GM12892 (cell line): ENCODE results near the gene TLCD3B.

Source experiments
- POLR2A ChIP-seq: IDR thresholded peaks from 2 replicates; pipeline ENCODE4 v1.6.1; 2011; ENCODE audit warnings: low read depth, low read length, control low read depth
- POLR2AphosphoS5 ChIP-seq: IDR thresholded peaks from 2 replicates; pipeline ENCODE4 v1.6.1; 2011; ENCODE audit warnings: low read depth, low read length, control low read depth
- TAF1 ChIP-seq: IDR thresholded peaks from 2 replicates; pipeline ENCODE4 v1.6.1; 2011; ENCODE audit warnings: low read depth, mild to moderate bottlenecking, control low read depth, low read length, borderline replicate concordance

- no peak for TF ChIP-seq TAF1
- TF ChIP-seq POLR2A, result no peak
- TF ChIP-seq POLR2AphosphoS5, result no peak
These were observed 26.2 kb downstream of the TLCD3B start for GRCh38 chr16:30004811-30005242.
